GM19035 (cell line): Measurements from ENCODE around the gene RGS4.

Experiments
- ATAC-seq: cut with Tn5 transposase; IDR thresholded peaks from one replicate; pipeline ENCODE4 v1.9.1; 2021; ENCODE audit not compliant: unreplicated experiment

Gene RGS4

GRCh38 chr1:163094589-163094988, 25.4 kb downstream of the RGS4 start:
- no peak for ATAC-seq

GRCh38 chr1:163095213-163095612, 26.1 kb downstream of the RGS4 start:
- no peak for ATAC-seq

GRCh38 chr1:163102590-163102989, 33.4 kb downstream of the RGS4 start:
- no peak for ATAC-seq

GRCh38 chr1:163104385-163105099, 35.4 kb downstream of the RGS4 start:
- ATAC-seq: no peak

- no peak for ATAC-seq
Measured at GRCh38 chr1:163106364-163106987, 37.3 kb downstream of the RGS4 start.

GRCh38 chr1:163107655-163108054, 38.5 kb downstream of the RGS4 start:
- no peak for ATAC-seq

GRCh38 chr1:163115887-163116286, 46.7 kb downstream of the RGS4 start:
- ATAC-seq: no peak

- no peak for ATAC-seq
Measured at GRCh38 chr1:163119707-163120106, 50.5 kb downstream of the RGS4 start.

GRCh38 chr1:163120372-163120771, 51.2 kb downstream of the RGS4 start:
- no peak for ATAC-seq

- no peak for ATAC-seq
Measured at GRCh38 chr1:163124812-163125211, 55.7 kb downstream of the RGS4 start.
